LHCN-M2 (cell line): ENCODE data around the gene SLC24A5. TPM values are rescaled to one million over a fixed set of nuclear protein-coding genes. Genes with fewer than 3 reads are reported as not detected.
A peak's percentile ranks its signal among the peaks of the same experiment; 100 is the strongest.

ENCODE experiments used
- DNase-seq: peaks from one replicate; pipeline ENCODE4 v3.0.0-alpha.2; 2012; ENCODE audit warnings: low read depth
- polyA plus RNA-seq: library from polyadenylated mRNA; unstranded; fragments of >200 nt; gene quantifications from one replicate; pipeline ENCODE4 v1.2.1, GENCODE V29; 2012; ENCODE audit warnings: missing spikeins
- total RNA-seq: library from RNA; depleted of rRNA; stranded (reverse); fragments of >200 nt; gene quantifications from 2 replicates; pipeline ENCODE4 v1.2.3, GENCODE V29; 2014; rRNA removed

SLC24A5 gene
- total RNA-seq = not detected in 2 replicates
- polyA plus RNA-seq = not detected

DNA sequence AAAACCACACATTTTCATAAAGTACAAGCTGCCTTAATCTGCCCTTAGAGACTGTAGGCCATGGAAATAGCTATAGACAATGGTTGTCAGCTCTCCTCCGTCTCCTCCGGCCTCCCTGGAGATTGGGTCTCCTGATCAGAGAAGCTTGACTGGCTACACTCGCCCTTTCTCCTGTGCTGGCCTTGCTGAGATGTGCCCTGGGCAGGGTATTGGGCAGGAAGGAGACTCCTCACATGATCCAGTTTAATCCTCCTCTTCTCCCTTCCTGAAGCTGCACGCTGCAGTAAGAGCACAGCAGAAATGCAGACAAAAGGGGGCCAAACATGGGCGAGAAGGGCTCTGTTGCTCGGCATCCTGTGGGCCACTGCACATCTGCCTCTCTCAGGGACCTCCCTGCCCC is at the start of gene SLC24A5:
TSS of gene SLC24A5 (plus strand) at position 246 of the 400 bp plus-strand sequence. CDS start at position 301, 55 bp downstream.
- no peak for DNase-seq

DNA sequence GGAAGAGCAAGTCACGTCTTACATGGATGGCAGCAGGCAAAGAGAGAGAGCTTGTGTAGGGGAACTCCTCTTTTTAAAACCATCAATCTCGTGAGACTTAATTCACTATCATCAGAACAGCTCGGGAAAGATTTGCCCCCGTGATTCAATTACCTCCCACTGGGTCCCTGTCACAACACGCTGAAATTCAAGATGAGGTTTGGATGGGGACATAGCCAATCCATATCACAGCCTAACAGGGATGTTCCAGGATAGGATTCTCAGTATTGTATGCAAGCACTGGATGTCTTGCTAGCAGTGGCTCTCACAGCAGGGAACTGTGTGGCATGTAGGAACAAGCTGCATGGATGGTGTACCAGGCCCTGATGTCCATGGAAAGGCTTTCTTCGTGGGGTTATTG is 47.8 kb upstream of the SLC24A5 start:
- DNase-seq = no peak

DNA sequence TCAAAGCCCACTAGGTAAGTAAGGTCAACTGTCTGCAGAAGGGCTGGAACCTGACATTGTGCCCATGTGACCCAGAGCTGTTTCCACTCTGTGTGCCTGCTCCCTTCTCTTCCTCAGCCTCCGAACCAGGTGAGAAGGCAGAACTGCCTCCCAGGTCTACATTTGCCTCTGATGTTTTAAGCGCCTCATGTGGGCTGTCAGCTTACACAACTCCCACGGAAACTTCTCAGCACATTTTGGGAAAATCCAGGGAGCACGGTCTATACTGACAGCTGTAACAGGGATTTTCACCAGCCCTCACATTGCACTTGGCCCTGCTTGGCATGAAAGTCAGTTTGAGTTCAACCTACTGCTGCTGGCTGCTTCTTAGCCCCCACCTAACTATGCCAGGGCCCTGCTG is 46.9 kb upstream of the SLC24A5 start:
- no peak for DNase-seq

DNA sequence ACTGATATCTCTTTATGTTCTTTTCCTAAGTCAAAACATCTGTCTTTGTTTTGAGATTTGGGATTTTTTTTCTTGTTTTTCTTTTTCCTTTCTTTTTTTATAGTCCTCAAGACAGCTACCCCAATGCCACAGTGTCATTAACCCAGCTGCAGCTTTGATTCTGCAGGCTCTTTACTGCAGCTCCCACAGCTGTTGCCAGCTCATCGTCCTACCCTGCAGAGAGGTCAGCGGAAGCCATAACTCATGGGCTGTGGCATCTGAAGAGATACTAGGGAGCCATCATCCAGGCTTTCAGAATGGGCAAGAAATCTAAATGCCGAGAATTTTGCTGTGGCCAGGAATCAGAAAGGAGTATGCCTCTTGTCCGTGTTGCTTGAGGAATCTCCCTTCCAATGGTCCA is 44.3 kb upstream of the SLC24A5 start:
- peak; percentile 87 for DNase-seq

DNA sequence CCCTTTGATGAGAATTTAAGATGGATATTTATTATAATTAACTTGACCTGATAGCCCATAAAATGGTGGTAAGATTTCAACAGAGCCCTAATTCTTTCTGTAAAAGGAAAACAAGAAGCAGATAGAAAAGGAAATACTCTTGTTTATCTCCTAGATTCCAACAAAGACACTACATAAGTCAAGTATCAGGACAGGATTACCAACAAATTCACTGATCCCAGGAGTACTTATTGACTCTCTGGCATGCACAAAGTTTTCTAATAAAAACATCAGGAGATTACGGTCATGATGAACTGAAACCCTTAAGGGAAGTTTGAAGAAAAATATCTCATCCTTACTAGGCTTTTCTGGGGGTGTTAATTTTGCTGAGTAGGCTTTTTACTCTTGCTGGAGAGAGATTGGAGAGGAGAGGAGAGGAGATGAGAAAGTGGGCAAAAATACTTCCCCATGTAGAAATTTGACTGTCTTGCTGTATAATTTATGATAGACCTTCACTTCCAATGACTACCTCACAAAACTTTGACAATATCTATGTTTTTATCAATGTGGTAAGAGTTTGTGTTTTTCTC is 43.1 kb upstream of the SLC24A5 start:
- no peak for DNase-seq

DNA sequence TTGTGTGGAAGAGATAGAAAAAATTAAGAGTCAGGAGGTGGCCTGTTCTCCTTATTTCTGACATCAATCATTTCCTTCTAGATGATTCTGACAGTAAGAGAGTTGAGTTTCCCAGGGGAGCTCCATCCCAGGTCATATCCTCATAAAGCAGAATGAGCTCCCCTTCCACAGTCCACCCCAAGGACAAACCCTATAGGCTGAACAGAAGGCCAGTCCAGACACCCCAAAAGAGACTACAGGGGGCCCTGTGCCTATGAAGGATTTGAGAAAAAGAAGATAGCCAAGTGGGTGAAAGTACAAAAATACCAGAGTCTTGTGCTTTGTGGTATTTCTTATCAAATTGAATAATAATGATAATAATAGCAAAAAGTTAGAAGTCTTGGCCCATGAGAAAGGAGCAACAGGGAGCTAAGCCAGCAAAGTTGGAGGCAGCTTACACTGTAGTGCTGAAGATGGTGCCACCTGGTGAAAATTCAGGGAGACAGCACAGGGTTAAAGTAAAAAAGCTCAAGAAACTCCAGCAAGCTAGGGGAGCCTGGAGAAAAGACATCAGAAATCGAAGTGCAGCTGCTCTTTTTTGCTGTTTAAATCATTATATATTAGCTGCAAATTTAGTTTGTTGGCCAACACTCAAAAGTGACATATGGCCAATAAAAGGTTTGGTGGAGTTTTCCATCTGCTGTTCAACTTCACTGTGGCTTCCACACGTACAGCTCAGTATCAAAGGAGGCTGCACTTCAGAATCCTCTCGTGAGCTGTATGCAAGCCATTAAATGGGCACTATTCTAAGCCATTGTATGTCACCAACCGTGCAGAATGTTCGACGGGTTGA is 35.8 kb upstream of the SLC24A5 start:
- DNase-seq = peak; percentile 50

DNA sequence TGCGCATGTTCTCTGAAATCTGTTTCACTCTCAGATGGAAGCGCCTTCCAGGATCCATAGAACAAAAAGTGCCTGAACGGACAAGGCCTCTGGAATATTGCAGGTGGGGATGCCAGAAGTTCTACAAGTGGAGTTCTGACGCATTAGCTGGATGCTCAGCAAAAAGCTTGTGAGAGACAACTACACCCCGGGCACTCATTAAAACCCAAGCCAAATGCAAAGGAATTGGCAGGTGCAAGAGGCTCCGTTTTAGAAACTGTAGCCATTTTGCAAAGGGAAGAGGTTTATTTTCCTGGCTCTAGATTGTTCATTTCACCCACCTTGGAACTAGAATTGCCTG is 35.2 kb upstream of the SLC24A5 start:
- DNase-seq = no peak

DNA sequence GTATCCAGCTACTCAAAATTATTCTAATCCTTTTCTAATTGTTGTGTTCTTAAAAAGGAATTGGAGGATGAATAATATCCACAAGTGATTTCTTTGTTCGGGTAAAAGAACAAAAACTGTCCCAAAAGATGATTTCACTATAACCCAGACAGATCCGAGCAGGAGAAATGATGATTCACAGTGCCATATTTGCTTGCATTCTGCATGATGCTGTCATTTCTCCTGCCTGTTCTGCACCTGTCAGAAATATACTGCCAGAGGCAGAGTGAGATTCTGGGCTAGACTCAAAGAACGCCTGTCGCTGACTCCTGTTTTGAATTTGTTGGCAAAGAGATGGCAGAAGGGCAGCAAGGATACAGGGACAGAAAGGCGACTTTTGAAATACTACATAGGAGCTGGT is 34.7 kb upstream of the SLC24A5 start:
- DNase-seq = peak; percentile 65

DNA sequence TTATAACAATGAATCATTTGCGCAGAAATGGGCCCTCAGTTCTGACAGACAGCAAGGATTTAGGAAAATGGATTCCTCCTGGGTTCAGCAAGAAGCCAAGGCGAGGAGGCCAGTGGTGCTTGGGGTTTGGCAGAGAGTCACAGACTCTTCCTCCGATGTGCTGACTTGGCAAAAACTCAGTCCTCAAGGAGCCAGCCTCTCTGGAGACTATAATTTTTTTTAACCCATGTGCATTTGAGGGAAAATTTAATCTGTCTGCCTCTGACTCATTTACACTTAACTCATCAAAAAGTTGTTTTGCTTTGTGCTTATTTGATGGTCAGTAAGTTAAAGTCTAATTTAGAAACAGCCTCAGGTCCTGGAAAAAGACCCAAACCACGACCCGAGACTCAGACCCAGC is 34.2 kb upstream of the SLC24A5 start:
- DNase-seq = peak; percentile 38

DNA sequence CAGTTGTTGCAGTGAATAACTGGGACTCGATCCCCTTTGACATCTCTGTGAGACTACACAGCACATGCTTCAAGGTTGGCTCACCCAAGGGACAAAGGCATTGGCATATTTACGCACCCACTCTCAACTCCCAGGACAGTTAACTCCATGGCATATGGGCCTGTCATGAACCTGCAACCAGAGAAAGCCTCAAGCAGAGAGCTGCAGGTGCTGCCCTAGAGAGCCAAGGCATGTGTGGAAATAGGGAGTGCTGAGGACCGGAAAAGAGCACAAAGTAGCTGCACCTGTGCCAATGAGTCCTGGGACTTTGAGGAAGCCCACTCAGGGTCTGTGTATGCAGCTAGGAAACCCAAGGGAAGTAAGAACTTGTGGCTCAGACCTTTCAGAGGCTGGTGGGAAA is 32.9 kb upstream of the SLC24A5 start:
- no peak for DNase-seq

DNA sequence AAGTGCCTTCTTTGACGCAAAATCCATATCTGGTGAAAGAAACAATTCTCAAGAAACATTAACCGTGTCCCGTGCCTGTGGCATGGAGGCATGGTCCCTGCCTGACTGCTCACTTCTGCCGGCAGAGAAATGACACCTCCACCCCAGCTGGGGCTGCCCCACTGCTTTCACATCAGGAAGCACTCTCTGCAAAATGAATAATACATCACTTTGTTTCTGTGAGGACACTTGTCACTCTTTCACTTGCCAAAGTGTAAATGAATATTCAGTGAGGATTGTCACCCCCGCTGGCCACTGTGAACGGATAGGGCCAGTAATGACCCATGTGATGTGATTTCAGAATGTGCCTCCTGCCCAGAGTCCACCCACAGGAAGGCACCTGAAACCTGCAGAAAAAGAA is 31.1 kb upstream of the SLC24A5 start:
- DNase-seq = no peak

DNA sequence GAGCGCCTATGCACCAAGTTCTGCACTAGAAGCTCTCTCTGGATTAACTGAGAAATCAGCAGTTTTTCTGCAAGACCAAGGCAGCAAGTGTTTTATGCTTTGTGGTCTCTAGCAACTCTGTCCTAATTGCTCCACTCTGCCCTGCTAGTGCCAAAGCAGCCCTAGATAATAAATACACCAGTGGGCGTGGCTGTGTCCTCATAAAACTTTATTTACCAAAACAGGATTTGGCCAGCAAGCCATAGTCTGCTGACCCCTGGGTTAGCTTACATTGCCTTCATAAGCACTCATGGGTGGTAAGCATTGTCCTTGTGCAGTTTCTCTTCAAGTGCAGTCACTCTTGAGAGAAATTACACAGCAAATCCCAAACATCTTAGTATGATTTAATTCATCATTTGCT is 30.7 kb upstream of the SLC24A5 start:
- no peak for DNase-seq

DNA sequence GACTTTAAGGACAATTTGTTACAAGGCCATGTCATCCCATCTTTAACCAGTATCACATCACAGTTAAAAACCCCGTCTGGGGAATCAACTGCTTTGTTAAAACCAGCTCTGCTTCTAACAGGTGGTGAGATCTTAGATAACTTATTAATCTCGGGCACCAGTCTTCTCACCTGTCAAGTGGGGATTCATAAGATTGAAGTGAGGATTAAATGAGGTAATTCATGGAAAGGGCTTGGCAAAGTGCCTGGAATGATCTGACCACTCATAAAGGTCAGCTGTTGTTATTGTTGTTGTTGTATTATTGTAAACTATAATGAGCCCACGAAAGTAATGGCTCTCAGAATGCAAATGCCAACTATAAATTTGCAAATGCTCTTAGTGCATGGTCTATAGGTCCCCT is 30.1 kb upstream of the SLC24A5 start:
- peak; percentile 39 for DNase-seq

DNA sequence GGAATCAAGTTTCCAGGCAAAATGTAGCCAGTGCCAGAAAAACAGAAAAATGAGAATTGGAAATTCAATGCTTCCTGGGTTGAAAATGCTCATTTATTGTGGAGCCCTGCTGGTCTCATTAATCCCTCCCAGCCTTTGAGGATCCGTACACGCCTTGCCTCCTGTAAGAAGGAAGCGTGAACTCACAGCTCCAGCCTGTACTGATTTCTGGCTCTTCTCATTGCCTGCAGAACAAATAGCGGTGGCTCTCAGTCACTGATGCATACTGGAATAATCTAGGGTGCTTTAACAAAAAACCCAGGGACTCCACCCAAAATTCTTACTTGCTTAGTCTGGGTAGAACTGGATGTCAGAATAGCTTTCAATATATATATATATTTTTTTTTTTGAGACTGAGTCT is 29.3 kb upstream of the SLC24A5 start:
- DNase-seq = no peak

DNA sequence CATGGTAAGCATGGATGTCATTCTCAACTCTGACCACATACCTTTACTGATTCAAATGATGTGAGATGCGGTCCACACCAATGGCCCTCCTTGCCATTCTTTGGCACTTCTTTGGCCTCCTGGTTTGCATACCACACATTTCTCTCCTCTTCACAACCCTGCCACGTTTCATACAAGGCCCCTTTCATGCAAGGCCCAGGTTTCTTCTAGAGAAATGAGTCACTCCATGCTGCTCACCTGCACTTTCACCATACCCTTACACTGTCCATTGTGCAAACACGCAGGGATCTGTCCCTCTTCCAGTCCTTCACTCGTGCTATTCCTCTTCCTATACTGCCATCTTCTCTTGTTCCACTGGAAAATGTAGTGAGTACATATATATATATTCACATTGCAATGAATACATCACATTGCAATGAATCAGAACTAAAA is 24.4 kb upstream of the SLC24A5 start:
- no peak for DNase-seq

DNA sequence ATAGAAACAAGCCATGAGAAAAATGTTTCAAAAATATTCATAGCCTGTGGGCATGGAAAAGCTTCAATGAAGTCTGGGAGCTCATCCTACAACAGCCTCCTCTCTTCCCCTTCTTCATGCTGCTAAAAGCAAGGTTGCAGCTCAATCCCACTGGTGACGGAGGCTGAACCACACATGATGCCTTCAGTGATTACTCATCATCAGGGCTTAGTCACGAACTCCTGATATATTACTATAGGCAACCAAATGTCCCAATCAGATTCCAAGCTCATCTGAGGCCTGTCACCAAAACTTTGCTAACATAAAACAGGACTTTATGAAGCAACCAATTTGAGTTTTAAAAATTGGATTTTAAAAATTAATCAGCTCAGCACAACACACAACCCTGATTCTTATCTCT is 24.0 kb upstream of the SLC24A5 start:
- peak; percentile 73 for DNase-seq

DNA sequence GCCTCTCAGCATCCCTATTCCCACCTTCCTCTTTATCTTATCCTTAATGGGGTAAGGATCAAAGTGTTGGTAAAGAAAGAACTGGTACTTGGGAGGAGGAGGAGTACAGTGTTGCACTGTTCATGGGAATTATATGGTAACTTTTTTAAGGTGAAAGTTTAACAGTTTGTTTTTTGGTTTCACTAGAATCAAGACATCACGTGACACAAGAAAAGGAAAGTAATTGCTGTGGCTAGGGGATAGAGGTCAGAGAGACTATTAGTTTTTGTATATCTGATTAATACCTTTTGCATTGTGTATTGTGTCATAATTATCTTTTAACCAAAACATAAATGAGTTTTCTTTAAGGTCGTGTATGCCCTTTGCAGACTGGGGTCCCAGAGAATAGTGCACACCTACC is 23.5 kb upstream of the SLC24A5 start:
- DNase-seq = no peak

DNA sequence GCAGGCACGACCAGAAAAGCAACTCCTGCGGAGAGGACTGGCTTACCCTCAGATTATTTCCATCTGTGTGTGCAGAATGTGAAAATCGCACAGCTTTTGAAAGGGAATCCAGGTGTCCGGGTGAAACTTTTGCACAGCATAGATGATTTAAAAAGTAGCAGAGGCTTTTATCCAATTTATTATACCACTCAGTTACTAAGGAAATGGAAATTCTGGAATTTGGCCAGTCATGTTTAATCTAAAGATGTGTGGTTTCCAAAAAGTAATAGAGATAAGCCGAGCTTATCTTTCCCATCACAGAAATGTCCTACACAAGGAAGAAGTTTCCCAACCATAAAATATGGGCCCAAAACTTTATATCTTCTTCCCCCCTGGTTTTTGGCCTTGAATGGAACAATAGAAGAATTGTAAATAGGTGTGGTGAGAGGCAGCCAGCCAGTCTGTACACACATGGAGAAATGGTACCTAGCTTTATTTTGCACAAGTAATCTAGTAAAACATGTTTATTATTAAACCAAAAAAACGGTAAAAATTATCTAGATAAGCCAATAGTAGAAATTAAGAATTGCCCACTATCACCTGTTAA is 19.3 kb upstream of the SLC24A5 start:
- DNase-seq = no peak

DNA sequence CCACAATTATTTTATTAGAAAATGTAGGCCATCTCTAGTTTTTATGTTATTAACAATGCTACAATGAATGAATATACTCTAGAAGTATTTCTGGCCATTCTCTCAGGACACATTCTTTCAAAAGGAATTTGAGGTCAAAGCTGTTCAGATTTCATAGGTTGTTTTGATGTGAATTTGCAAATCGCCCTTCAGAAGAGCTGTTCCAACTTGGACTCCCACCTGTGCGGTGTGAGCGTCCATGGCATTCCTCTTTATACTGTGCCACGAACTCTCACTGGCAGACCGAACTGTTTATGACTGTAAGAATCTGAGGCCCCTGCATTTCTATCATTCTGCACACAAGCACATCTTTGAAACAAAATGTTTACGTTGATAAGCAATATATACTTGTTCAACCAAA is 18.6 kb upstream of the SLC24A5 start:
- no peak for DNase-seq

DNA sequence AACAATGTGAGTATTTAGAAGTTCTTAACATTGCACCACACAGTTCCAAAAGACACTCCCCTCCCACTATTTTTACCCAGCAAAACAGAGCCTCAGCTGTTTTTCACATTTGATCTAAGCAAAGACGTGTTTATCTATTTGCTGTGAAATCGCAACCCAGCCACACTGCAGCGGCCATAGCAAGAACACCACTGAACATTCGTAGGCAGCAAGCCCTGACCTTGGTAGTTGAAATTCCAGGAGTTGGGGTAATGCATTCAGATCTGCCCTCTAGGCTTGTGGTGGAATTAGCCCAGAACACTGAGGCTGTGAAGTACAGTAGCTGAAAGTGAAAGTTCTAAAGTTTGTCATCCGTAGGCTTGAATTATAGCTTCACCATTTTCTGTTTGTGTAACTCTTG is 17.1 kb upstream of the SLC24A5 start:
- no peak for DNase-seq

DNA sequence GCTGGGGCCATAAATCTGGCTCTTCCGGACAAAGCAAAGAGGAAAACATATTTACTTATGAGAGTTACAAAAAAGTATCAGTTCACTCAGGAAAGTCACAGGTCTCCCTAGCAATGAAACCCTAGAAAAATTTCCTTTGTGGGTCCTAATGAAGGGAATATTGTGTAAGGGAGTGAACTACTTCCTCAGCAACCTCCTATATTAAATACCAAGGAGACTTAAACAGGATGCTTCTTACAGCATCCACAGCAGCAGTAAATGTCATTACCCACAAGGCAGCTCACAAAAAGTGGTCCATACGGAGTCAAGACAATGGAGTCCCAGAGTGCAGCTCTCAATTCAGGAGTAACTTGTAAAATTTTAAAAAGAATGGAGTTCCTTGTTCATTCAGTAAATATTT is 14.9 kb upstream of the SLC24A5 start:
- DNase-seq = no peak

DNA sequence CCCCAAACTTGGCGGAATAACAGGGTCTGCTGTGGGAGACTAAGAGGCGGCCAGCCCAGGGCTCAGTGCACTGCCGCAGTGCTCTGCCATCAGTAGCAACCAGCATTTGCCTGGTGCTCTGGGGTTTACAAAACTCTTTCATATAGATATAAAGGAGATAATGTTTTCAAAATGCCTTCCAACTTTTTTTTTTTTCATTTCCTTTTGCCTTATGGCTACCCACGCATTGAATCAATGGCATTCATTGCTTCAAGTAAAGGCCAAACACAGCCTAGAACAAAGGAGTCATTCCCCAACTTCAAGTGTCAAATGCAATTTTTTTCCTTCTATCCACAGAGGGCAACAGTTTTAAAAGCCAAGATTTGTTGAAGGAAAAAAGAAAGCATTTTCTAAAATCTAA is 11.6 kb upstream of the SLC24A5 start:
- DNase-seq = no peak
